A549 (cell line): ENCODE data around the gene PRCP. TPM values are rescaled to one million over a fixed set of nuclear protein-coding genes. Genes with fewer than 3 reads are reported as not detected.
A peak's percentile ranks its signal among the peaks of the same experiment; 100 is the strongest.

Experiments used
- ATAC-seq, 2 experiments: fragments of 200-7000 bp in 1 of 2; fragments of >200 bp in 1 of 2; cut with Nextera tagmentation in 1 of 2; cut with Tn5 transposase in 1 of 2; 3 replicates each; pipeline versions ENCODE4 v1.8.0 to v1.9.1; 2018 to 2020; ENCODE audit warnings: mild to moderate bottlenecking in 1 of 2, moderate library complexity in 1 of 2
- CTCF ChIA-PET: fragments of 300-600 bp; sonication (Branson Sonifier 250); formaldehyde crosslinking; extraction: SDS; loops from one replicate; lab custom pipeline; 2021; ENCODE audit warnings: antibody characterized with exemption, inconsistent platforms; lab: Yijun Ruan, JAX
- POLR2A ChIA-PET: fragments of 350-600 bp; formaldehyde crosslinking; extraction: SDS; loops from one replicate; lab custom pipeline; 2021; ENCODE audit warnings: antibody characterized with exemption, inconsistent platforms; lab: Yijun Ruan, JAX
- DNase-seq, 2 experiments: peaks; one replicate each; pipeline versions ENCODE4 v3.0.0 to v3.0.0-alpha.2; 2011 to 2016; ENCODE audit warnings: low read depth in 1 of 2, low spot score in 1 of 2
- FAIRE-seq: peaks from 2 replicates; lab custom pipeline; 2011; peaks lifted over from hg19 to GRCh38; lab: Jason Lieb, UNC
- H3K27ac ChIP-seq, 2 experiments: fragments of >200 bp; sonication (Bioruptor Twin); formaldehyde crosslinking; 3 replicates each; pipeline ENCODE4 v1.5.1; 2016 to 2017
- H3K4me1 ChIP-seq: fragments of >200 bp; sonication (Bioruptor Twin); formaldehyde crosslinking; 3 replicates; pipeline ENCODE4 v1.6.1; 2016
- H3K4me2 ChIP-seq: fragments of >200 bp; sonication (Bioruptor Twin); formaldehyde crosslinking; 3 replicates; pipeline ENCODE4 v1.6.1; 2016
- H3K4me3 ChIP-seq: fragments of >200 bp; sonication (Bioruptor Twin); formaldehyde crosslinking; 3 replicates; pipeline ENCODE4 v1.5.1; 2016
- H3K9me3 ChIP-seq: fragments of >200 bp; sonication (Bioruptor Twin); formaldehyde crosslinking; 3 replicates; pipeline ENCODE4 v1.6.1; 2016
- BHLHE40 ChIP-seq: IDR thresholded peaks from 2 replicates; pipeline ENCODE4 v1.6.1; 2012; ENCODE audit warnings: low read depth, low read length, inconsistent platforms
- CBX2 ChIP-seq: fragments of 200-600 bp; sonication (generic); IDR thresholded peaks from 2 replicates; pipeline ENCODE4 v1.6.1; 2016; ENCODE audit warnings: low read depth, mild to moderate bottlenecking, borderline replicate concordance
- CEBPB ChIP-seq, 2 experiments: fragments of >200 bp in 1 of 2; sonication (Bioruptor Twin) in 1 of 2; formaldehyde crosslinking in 1 of 2; IDR thresholded peaks; 2 replicates each; pipeline ENCODE4 v1.6.1; 2012 to 2016
- CHD2 ChIP-seq: fragments of 150-350 bp; IDR thresholded peaks from 2 replicates; pipeline ENCODE4 v1.6.1; 2014; ENCODE audit warnings: low read length; ENCODE audit not compliant: partially characterized antibody
- CHD4 ChIP-seq: fragments of 200-600 bp; sonication (generic); IDR thresholded peaks from 2 replicates; pipeline ENCODE4 v1.6.1; 2016; ENCODE audit warnings: antibody characterized with exemption, mild to moderate bottlenecking, borderline replicate concordance
- EP300 ChIP-seq, 2 experiments: fragments of >200 bp; sonication (Bioruptor Twin); formaldehyde crosslinking; IDR thresholded peaks; 2 replicates in 1 of 2; 3 replicates in 1 of 2; pipeline ENCODE4 v1.6.1; 2016 to 2017
- FOSL2 ChIP-seq, 2 experiments: fragments of 450-650 bp in 1 of 2; fragments of >200 bp in 1 of 2; sonication (Bioruptor Twin) in 1 of 2; formaldehyde crosslinking; IDR thresholded peaks; 2 replicates each; pipeline versions ENCODE4 v1.5.0 to v1.6.1; 2016 to 2020; ENCODE audit warnings: mild to moderate bottlenecking in 1 of 2, moderate library complexity in 1 of 2
- FOXS1 ChIP-seq: fragments of 250-450 bp; sonication (Bioruptor Pico); IDR thresholded peaks from 2 replicates; pipeline ENCODE4 v1.5.0; 2020; ENCODE audit warnings: mild to moderate bottlenecking, moderate library complexity
- HDAC2 ChIP-seq: fragments of 200-600 bp; sonication (generic); IDR thresholded peaks from 2 replicates; pipeline ENCODE4 v1.6.1; 2016
- HOXA7 ChIP-seq: fragments of 250-450 bp; sonication (Bioruptor Pico); IDR thresholded peaks from 2 replicates; pipeline ENCODE4 v1.5.0; 2020; ENCODE audit warnings: mild to moderate bottlenecking, moderate library complexity
- JUN ChIP-seq, 2 experiments: fragments of >200 bp; sonication (Bioruptor Twin); formaldehyde crosslinking; IDR thresholded peaks; 2 replicates in 1 of 2; 3 replicates in 1 of 2; pipeline ENCODE4 v1.6.1; 2016 to 2017
- MAFK ChIP-seq: fragments of 450-650 bp; IDR thresholded peaks from 2 replicates; pipeline ENCODE4 v1.6.1; 2014; ENCODE audit not compliant: partially characterized antibody
- MAZ ChIP-seq: fragments of 150-350 bp; IDR thresholded peaks from 2 replicates; pipeline ENCODE4 v1.6.1; 2014; ENCODE audit warnings: antibody characterized with exemption, low read depth, low read length, borderline replicate concordance
- MYC ChIP-seq: IDR thresholded peaks from 2 replicates; pipeline ENCODE4 v1.6.1; 2012; ENCODE audit warnings: mild to moderate bottlenecking, inconsistent platforms, low read length, improper control_type of control experiment, borderline replicate concordance
- RAD21 ChIP-seq, 2 experiments: fragments of >200 bp in 1 of 2; sonication (Bioruptor Twin) in 1 of 2; formaldehyde crosslinking in 1 of 2; IDR thresholded peaks in 1 of 2; conservative IDR thresholded peaks in 1 of 2; 2 replicates in 1 of 2; 3 replicates in 1 of 2; pipeline ENCODE4 v1.6.1; 2012 to 2018; ENCODE audit warnings: inconsistent platforms in 1 of 2
- RARB ChIP-seq: fragments of 250-450 bp; sonication (Bioruptor Pico); IDR thresholded peaks from 2 replicates; pipeline ENCODE4 v1.8.0; 2021; ENCODE audit warnings: mild to moderate bottlenecking, moderate library complexity
- SMC3 ChIP-seq: fragments of >200 bp; sonication (Bioruptor Twin); formaldehyde crosslinking; IDR thresholded peaks from 3 replicates; pipeline ENCODE4 v1.6.1; 2018; ENCODE audit warnings: inconsistent platforms
- TP53 ChIP-seq: fragments of 250-450 bp; sonication (Bioruptor Pico); IDR thresholded peaks from 2 replicates; pipeline ENCODE4 v1.5.0; 2021; ENCODE audit warnings: mild to moderate bottlenecking, moderate library complexity
- WGBS: methylation state at CpG from one replicate; pipeline ENCODE4 v1.1.6; 2017; ENCODE audit errors: missing lambda C conversion rate; 5-methylcytosine and 5-hydroxymethylcytosine counted together
- polyA plus RNA-seq, 4 experiments: library from polyadenylated mRNA; depleted of rRNA in 3 of 4; stranded (reverse); fragments of >200 nt; fragmentation: RNase III in 1 of 4; extraction: RNeasy Plus Mini Kit Qiagen cat#74134 plus additional on column Dnase treatment in 1 of 4; gene quantifications; 2 replicates in 3 of 4; 3 replicates in 1 of 4; pipeline ENCODE4 v1.2.3, GENCODE V29; 2011 to 2017
- TF ChIP-seq, protein P1 (sequence below): IDR thresholded peaks from 2 replicates; pipeline ENCODE4 v1.6.1; 2012; ENCODE audit warnings: low read depth, borderline replicate concordance
- TF ChIP-seq, protein P2 (sequence below): fragments of >200 bp; sonication (Bioruptor Twin); formaldehyde crosslinking; IDR thresholded peaks from 2 replicates; pipeline ENCODE4 v1.6.1; 2016
- TF ChIP-seq, protein P3 (sequence below): fragments of 250-450 bp; sonication (Bioruptor Pico); IDR thresholded peaks from 2 replicates; pipeline ENCODE4 v1.5.0; 2020; ENCODE audit warnings: low read depth, mild to moderate bottlenecking, moderate library complexity
- TF ChIP-seq, protein P4 (sequence below): fragments of 250-450 bp; sonication (Bioruptor Pico); IDR thresholded peaks from 2 replicates; pipeline ENCODE4 v1.5.0; 2021; ENCODE audit warnings: mild to moderate bottlenecking, moderate library complexity, borderline replicate concordance
- TF ChIP-seq, protein P5 (sequence below): IDR thresholded peaks from 2 replicates; pipeline ENCODE4 v1.6.1; 2012

Gene PRCP
- polyA plus RNA-seq, 2 of the 4 experiments (the other 2 are of a cell fraction) = 49.8 to 86.2 TPM

DNA sequence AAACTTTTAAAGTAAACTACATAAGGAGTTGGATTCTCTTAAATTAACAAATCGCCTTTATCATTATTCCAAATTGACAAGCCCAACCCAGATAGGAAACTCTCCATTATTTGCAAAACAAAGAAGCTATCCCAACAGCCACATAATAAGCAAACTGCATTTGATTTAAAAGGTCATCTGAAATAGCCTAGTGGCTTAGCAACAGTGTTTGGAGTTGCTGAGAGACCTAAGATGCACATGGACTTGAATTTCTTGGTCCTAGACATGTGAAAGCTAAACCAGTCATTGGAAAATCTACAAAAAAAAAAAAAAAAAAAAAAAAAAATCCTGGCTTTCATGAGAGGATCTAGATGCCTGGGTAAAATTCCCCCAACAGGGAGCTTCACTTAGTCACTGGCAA is 69.5 kb downstream of the PRCP start:
- H3K4me2 ChIP-seq = no peak overlapping the region
- TF ChIP-seq FOSL2 (IDR thresholded peaks at IDR 0.05) (no peak), FOSL2 (CRISPR knock-in tag; IDR thresholded peaks at IDR 0.05) (no peak), FOXS1 (no peak), MAZ (no peak), RARB (CRISPR knock-in tag) (no peak), JUN (IDR thresholded peaks at IDR 0.05) (no peak), TP53 (CRISPR knock-in tag) (no peak), HOXA7 (CRISPR knock-in tag) (no peak), MYC (no peak), CHD4 (no peak), CHD2 (no peak), EP300 (IDR thresholded peaks at IDR 0.05) (no peak), SMC3 (no peak), BHLHE40 (no peak)
- TF ChIP-seq, protein P1, sequence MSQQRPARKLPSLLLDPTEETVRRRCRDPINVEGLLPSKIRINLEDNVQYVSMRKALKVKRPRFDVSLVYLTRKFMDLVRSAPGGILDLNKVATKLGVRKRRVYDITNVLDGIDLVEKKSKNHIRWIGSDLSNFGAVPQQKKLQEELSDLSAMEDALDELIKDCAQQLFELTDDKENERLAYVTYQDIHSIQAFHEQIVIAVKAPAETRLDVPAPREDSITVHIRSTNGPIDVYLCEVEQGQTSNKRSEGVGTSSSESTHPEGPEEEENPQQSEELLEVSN = no peak
- TF ChIP-seq, protein P2, sequence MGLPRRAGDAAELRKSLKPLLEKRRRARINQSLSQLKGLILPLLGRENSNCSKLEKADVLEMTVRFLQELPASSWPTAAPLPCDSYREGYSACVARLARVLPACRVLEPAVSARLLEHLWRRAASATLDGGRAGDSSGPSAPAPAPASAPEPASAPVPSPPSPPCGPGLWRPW = no peak
- no peaks in the 10 kb centered on the region for H3K4me1 ChIP-seq
- no peaks in the 10 kb centered on the region for H3K9me3 ChIP-seq
- POLR2A ChIA-PET = no interaction called here
- 83% methylated on average over 1 of the region's 1 CpG for WGBS
- H3K4me3 ChIP-seq = no peak overlapping the region
- CTCF ChIA-PET = interaction anchor here (0.6 to 1.3 kb wide), 2 partner anchors 113 to 571 kb away, joined by 3 to 5 read pairs; no protein-coding TSS in a partner anchor
- no peak for DNase-seq
- no peak overlapping the region for H3K27ac ChIP-seq
- FAIRE-seq = no peak
- ATAC-seq = no peak

DNA sequence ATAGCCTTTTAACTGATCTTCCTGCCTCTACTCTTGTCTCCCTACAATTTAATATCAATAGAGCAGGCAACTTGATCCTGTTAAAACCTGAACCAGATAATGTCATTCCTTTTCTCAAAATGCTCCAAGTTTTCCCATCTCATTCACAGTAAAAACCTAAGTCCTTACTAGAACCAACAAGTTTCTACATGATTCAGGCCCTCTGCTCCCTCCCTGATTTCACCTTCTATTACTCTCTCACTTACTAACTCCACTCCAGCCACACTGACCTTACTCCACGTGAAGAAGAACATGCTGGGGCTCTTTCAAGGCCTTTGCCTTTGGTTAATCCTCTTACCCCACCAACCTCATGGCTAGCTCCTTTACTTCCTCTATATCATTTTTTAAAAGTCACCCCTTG is 71.1 kb downstream of the PRCP start:
- ChIA-PET CTCF (no interaction called here), POLR2A (no interaction called here)
- H3K4me1 ChIP-seq = no peaks in the 10 kb centered on the region
- no peaks in the 10 kb centered on the region for H3K9me3 ChIP-seq
- no peak overlapping the region for H3K4me2 ChIP-seq
- ATAC-seq = no peak
- no peak overlapping the region for H3K27ac ChIP-seq
- no peak for TF ChIP-seq RAD21 (conservative IDR thresholded peaks at IDR 0.05 in 1 of 2, IDR thresholded peaks at IDR 0.05 in 1 of 2)
- TF ChIP-seq, protein P3, sequence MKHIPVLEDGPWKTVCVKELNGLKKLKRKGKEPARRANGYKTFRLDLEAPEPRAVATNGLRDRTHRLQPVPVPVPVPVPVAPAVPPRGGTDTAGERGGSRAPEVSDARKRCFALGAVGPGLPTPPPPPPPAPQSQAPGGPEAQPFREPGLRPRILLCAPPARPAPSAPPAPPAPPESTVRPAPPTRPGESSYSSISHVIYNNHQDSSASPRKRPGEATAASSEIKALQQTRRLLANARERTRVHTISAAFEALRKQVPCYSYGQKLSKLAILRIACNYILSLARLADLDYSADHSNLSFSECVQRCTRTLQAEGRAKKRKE (CRISPR knock-in tag) = no peak
- no peak for TF ChIP-seq CBX2
- TF ChIP-seq, protein P4, sequence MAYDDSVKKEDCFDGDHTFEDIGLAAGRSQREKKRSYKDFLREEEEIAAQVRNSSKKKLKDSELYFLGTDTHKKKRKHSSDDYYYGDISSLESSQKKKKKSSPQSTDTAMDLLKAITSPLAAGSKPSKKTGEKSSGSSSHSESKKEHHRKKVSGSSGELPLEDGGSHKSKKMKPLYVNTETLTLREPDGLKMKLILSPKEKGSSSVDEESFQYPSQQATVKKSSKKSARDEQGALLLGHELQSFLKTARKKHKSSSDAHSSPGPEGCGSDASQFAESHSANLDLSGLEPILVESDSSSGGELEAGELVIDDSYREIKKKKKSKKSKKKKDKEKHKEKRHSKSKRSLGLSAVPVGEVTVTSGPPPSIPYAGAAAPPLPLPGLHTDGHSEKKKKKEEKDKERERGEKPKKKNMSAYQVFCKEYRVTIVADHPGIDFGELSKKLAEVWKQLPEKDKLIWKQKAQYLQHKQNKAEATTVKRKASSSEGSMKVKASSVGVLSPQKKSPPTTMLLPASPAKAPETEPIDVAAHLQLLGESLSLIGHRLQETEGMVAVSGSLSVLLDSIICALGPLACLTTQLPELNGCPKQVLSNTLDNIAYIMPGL = no peak
- TF ChIP-seq, protein P5, sequence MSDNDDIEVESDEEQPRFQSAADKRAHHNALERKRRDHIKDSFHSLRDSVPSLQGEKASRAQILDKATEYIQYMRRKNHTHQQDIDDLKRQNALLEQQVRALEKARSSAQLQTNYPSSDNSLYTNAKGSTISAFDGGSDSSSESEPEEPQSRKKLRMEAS = no peak
- no peak for TF ChIP-seq CEBPB (IDR thresholded peaks at IDR 0.05)
- TF ChIP-seq HOXA7 (CRISPR knock-in tag) = no peak
- no peak for DNase-seq
- FAIRE-seq = no peak
- WGBS = 72% methylated on average over 1 of the region's 1 CpG
- no peak overlapping the region for H3K4me3 ChIP-seq

DNA sequence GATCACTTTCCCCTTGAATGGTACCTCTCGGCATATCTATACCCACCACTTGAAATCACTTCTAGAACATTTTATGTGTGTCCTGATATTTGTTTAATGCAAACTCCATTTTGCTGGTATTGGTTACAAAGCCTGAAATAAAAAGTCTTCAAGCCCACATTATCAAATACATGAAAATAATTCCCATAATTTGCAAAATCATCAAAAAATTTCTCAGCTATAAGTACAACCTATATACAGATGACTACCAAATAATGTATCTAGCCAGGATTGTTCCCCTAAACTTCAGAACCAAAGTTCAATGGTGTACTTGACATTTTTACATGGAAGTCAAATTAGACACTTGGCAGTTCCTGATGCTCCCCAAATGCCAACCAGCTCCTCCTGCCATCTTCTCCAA is 71.8 kb downstream of the PRCP start:
- no peak overlapping the region for H3K4me2 ChIP-seq
- no peak overlapping the region for H3K4me3 ChIP-seq
- FAIRE-seq (no peak), ATAC-seq (no peak), DNase-seq (no peak)
- TF ChIP-seq BHLHE40 (no peak), HDAC2 (no peak), MAFK (peak; percentile 92)
- WGBS = 86% methylated on average over 1 of the region's 1 CpG
- no peaks in the 10 kb centered on the region for H3K4me1 ChIP-seq
- ChIA-PET CTCF (no interaction called here), POLR2A (no interaction called here)
- H3K27ac ChIP-seq = no peak overlapping the region
- no peaks in the 10 kb centered on the region for H3K9me3 ChIP-seq
